ENCODE data around the gene IGF2.
"Not testable (repeated sequence)": the region's sequence is repeated elsewhere in the genome, so short reads cannot be mapped to it uniquely, and the experiment has no call there.

IGF2 gene

GRCh38 chr11:2136209-2136951 lies 2.8 kb downstream of the IGF2 start:
- no peak for DNase-seq

DNA sequence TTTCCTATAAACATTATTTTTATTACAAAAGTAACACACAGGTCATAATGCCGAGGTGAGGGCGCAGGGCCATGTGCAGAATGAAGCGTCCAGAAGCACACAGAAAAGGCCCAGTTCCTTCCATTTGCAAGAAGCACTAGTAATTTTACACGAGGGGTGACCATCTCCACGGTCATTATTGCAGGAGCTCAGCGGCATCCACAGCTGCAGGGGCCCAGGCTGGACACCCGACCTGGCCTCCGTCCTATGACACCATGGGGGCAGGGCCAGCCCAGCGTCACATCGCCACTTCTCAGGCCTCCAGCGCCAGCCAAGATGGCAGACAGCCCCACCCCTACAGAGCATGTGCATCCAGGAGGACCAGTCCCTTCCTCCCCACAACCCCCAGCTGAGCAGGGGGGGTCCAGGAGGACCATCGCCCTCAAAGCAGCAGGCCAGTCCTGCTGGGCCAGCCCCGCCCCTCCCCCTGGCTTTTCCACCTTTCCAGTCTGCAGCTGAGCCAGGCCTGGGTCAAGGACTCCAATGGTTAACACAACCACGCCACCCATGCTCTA lies 3.5 kb downstream of the IGF2 start:
- no peak for DNase-seq

- DNase-seq: no peak
Observed at GRCh38 chr11:2135018-2135569, 4.1 kb downstream of the IGF2 start.

GRCh38 chr11:2134022-2135010 lies 4.9 kb downstream of the IGF2 start:
- DNase-seq: no peak

DNA sequence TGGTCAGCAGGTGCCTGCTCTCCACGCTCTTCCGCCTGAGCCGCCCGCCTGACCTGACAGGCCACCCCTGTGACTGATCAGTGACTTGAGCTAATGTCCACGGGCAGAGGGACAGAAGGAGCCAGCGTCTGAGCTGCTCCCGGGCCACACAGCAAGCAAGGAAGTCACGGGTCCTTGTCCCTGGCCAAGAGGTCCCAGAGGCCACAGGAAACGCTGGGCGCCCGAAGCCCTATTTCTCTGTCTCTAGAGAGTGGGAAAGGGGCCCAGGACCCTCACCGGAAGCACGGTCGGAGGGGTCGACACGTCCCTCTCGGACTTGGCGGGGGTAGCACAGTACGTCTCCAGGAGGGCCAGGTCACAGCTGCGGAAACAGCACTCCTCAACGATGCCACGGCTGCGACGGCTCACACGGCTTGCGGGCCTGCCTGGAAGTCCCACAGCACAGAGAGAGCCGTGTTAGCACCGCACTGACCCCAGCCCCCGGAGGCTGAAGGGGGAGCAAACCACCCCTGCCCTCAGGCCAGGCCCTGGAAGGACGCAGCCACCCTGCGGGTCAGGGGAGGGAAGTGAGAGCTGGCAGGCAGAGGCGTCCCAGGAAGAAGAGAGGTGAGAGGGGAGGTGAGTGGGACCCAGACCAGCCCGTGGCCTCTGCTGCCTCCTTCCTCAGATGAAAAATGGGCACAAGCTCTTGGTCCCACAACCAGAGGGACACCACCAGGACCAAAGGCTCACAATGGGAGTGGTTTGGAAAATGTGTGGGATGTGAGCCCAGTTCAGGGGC lies 5.8 kb downstream of the IGF2 start:
- DNase-seq: no peak

GRCh38 chr11:2132874-2133240 lies 6.3 kb downstream of the IGF2 start:
- no peak for DNase-seq

DNA sequence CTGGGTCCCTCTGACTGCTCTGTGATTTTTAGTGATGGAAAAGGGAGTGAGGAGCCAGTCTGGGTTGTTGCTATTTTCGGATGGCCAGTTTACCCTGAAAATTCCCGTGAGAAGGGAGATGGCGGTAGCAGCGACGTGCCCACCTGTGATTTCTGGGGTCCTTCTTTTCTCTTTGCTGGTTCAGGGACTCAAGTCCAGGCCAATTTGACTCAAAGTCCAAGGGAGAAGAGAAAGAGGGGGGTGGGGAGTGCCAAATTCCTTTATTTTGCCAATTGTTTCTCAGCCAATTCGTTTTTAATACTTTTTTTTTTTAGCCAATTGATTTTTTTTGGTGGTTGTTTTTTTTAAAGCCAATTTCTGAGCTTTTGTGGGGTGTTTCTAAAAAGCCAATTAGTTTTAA lies 6.9 kb downstream of the IGF2 start:
- no peak for DNase-seq

- DNase-seq: no peak
Observed at GRCh38 chr11:2131371-2132236, 7.6 kb downstream of the IGF2 start.

DNA sequence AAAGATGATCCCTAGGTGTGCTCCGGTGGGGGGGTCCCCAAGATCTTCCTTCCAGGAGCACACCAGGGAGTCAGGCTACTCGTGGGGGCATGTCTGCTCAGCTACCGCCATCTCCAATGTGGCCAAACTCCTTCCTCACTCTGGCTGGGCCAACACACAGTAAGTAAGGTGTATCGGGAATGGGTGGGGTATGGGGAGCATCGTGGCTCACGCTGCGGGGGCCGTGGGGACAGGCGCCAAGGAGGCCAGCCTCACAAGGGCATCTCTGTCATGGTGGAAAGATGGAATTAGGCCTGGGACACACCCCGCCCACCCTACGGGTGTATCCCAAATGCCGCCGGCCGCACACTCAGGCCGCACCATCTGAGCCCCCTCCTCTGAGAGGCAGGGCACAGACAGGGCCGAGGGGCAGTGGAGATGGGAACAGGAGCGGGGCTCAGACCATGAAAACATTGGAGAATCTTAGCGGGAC lies 8.3 kb downstream of the IGF2 start:
- DNase-seq: no peak

GRCh38 chr11:2129699-2130366 lies 9.4 kb downstream of the IGF2 start:
- no peak for DNase-seq

GRCh38 chr11:2129308-2129698 lies 9.9 kb downstream of the IGF2 start:
- no peak for DNase-seq

GRCh38 chr11:2128511-2129307 lies 10.5 kb downstream of the IGF2 start:
- no peak for DNase-seq

DNA sequence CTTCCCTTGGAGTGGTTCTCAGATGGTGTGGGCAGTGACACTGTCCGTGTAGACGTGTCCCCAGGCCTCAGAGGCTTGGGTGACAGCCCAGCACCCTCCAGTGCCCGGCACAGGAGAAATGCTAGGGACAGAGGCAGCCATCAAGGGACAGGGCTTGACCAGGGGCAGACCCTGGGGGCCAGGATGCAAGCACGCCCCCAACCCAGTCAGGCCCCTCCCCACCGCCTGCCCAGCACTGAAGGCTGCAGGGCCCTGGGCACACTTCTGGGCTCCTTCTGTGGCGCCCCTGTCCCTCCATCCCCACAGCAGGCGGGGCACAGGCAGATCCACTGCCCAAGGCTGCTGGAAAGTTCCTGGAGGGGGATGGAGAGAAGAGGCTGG lies 11.1 kb downstream of the IGF2 start:
- DNase-seq: no peak

DNA sequence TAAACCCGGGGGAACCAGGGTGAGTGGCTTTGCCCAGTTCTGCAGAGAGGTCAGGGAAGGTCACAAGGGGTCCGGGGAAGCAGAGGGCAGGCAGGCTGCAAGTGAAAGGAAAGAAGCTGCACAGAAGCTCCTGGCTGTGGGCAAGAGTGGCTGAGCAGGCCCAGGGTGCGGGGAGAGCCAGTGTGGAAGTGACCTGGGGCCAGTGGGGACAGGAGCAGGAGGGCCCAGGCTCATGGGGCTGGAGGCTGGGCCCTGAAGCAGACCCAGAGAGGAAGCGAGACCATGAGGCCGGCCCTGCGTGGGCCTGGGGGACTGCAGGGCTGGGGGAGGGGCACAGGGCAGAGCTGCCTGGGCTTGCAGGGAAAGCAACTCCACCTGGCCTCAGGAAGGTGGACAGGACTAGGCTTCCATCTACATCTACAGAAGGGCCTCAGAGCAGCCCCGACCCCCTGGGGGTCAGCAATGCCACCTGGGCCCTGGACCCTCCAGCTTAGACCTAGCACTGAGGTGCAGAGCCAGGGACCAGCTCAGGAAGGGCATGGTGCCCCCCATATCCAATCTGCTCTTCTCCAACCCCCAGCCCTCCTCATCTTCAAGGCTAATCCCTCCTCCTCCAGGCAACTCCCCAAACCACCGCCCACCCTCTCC lies 11.6 kb downstream of the IGF2 start:
- no peak for DNase-seq

- no peak for DNase-seq
Observed at GRCh38 chr11:2126520-2127085, 12.6 kb downstream of the IGF2 start.

- DNase-seq: not testable (repeated sequence)
Observed at GRCh38 chr11:2124736-2125484, 14.3 kb downstream of the IGF2 start.

- DNase-seq: no peak
Observed at GRCh38 chr11:2123628-2123960, 15.6 kb downstream of the IGF2 start.

DNA sequence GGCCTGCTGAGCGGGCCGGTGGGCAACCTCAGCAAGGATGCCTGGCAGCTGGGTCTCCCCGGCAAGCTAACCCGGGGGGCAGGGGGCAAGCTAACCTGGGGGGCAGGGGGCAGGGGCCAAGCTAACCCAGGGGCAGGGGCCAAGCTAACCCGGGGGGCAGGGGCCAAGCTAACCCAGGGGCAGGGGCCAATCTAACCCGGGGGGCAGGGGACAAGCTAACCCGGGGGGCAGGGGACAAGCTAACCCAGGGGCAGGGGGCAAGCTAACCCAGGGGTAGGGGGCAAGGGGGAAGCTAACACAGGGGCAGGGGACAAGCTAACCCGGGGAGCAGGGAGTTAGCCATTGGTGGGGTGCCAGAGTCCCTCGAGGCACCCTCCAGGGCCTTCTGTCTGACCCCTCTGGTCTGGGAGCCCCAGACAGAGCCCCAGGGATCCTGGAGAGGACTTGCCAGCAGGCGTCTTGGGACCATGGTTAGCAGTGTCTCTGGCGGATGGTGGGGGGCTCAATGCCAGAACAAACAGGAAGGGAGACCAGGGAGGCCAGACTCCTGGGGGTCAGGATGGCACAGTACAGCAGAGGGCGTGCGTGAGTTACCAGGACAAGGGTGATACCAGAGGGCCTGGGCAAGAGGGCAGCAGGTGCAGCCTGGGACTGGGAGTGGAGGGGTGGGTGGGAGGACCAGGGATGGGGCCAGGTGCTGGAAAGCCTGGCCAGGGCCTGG lies 16.1 kb downstream of the IGF2 start:
- no peak for DNase-seq
